ENCODE measurements around the gene JAG2.

- TF ChIP-seq REST (IDR thresholded peaks at IDR 0.05; ENCODE audit: insufficient read depth in 1 of 2, low read depth in 2 of 2, low read length in 1 of 2) (no peak), CTCF (IDR thresholded peaks at IDR 0.05) (no peak), POLR2AphosphoS5 (IDR thresholded peaks at IDR 0.05; ENCODE audit: low read depth, low read length) (no peak)
Observed at GRCh38 chr14:105177082-105177481, 8.5 kb upstream of the JAG2 start.

All from Panc1 (cell line).